ENCODE measurements around the gene EPHB6.

DNA sequence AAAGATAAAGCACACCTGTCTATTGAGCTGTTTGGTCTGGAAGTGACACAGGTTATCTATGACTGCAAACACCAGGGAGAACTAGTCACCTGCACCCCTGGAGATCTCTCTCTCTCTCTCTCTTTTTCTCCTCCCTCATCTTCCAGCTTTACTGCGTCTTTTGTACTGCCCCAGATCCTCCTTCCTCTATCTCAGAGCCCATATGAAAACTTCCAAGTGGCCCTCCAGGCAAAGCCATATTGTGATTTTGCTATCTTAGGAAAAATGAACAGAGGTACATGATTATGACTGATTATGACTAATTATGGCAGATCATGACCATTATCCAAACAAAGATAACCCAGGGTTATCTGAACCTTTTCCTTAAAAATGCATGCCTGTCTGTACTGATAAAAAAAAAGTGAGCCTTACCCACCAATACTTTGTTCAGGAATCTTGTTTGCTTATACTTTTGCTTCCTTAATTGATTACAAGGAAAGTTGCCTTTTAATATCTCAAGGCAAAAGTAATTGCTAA lies 12.6 kb upstream of the EPHB6 start:
- TF ChIP-seq, protein P1, sequence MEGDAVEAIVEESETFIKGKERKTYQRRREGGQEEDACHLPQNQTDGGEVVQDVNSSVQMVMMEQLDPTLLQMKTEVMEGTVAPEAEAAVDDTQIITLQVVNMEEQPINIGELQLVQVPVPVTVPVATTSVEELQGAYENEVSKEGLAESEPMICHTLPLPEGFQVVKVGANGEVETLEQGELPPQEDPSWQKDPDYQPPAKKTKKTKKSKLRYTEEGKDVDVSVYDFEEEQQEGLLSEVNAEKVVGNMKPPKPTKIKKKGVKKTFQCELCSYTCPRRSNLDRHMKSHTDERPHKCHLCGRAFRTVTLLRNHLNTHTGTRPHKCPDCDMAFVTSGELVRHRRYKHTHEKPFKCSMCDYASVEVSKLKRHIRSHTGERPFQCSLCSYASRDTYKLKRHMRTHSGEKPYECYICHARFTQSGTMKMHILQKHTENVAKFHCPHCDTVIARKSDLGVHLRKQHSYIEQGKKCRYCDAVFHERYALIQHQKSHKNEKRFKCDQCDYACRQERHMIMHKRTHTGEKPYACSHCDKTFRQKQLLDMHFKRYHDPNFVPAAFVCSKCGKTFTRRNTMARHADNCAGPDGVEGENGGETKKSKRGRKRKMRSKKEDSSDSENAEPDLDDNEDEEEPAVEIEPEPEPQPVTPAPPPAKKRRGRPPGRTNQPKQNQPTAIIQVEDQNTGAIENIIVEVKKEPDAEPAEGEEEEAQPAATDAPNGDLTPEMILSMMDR (IDR thresholded peaks at IDR 0.05): no peak
- no peak for TF ChIP-seq ZFX (IDR thresholded peaks at IDR 0.05; ENCODE audit: borderline replicate concordance)
